Stomach (tissue), 9 donors: Measurements from ENCODE around the gene ATP4B. TPM values are rescaled to one million over a fixed set of nuclear protein-coding genes. Genes with fewer than 3 reads are reported as not detected.

Experiments
- DNase-seq, 2 donors: peaks; one replicate each; pipeline versions ENCODE4 v3.0.0 to v3.0.0-alpha.2; 2013 to 2019
- H3K27ac ChIP-seq, 5 donors: fragments of 200-600 bp in 4 of 5; sonication (generic) in 4 of 5; one replicate each; pipeline ENCODE4 v1.5.1; 2013 to 2019; ENCODE audit warnings: mild to moderate bottlenecking in 1 of 5, moderate library complexity in 1 of 5
- H3K27me3 ChIP-seq, 3 donors: fragments of 200-600 bp; sonication (generic); one replicate each; pipeline ENCODE4 v1.5.1; 2017 to 2019; ENCODE audit warnings: mixed run types in 1 of 3
- H3K36me3 ChIP-seq, 4 donors: fragments of 200-600 bp; sonication (generic); 1 replicate in 3 of 4; 2 replicates in 1 of 4; pipeline ENCODE4 v1.5.1; 2016 to 2019
- H3K4me1 ChIP-seq, 4 donors: fragments of 200-600 bp; sonication (generic); one replicate each; pipeline ENCODE4 v1.5.1; 2016 to 2019
- H3K4me3 ChIP-seq, 4 donors: fragments of 200-600 bp; sonication (generic) in 3 of 4; one replicate each; pipeline ENCODE4 v1.5.1; 2016 to 2019; ENCODE audit warnings: mild to moderate bottlenecking in 1 of 4
- H3K9me3 ChIP-seq, 4 donors: fragments of 200-600 bp; sonication (generic); one replicate each; pipeline ENCODE4 v1.5.1; 2016 to 2019
- EP300 ChIP-seq: sonication (generic); formaldehyde crosslinking; IDR thresholded peaks from one replicate; pipeline ENCODE4 v1.6.1; 2017; ENCODE audit warnings: antibody characterized with exemption
- POLR2A ChIP-seq, 4 donors: fragments of 450-650 bp; IDR thresholded peaks; one replicate each; pipeline ENCODE4 v1.6.1; 2016; ENCODE audit warnings: antibody characterized with exemption in 4 of 4, control low read depth in 2 of 4, mild to moderate bottlenecking in 1 of 4, moderate library complexity in 1 of 4
- POLR2AphosphoS5 ChIP-seq, 3 donors: sonication (generic); formaldehyde crosslinking; IDR thresholded peaks; one replicate each; pipeline ENCODE4 v1.6.1; 2016; ENCODE audit warnings: antibody characterized with exemption in 3 of 3
- WGBS, 5 donors: extraction: QIAGEN DNeasy Blood & Tissue Kit in 3 of 5; methylation state at CpG; one replicate each; pipeline versions ENCODE4 v1.1.5 to v1.1.7; 2013 to 2018; 5-methylcytosine and 5-hydroxymethylcytosine counted together
- intact Hi-C: fragments of 100-400 bp; cut with DNase I; formaldehyde crosslinking; loops from one replicate; pipeline ENCODE4 v1.15.1; 2023; ENCODE audit warnings: low total_unique reads
- polyA plus RNA-seq, 3 donors: library from polyadenylated mRNA; stranded (reverse); fragments of 200-250 nt; gene quantifications; one replicate each; pipeline ENCODE4 v1.2.3, GENCODE V29; 2013
- total RNA-seq, 5 donors: library from RNA; depleted of rRNA; stranded (reverse); fragments of >200 nt; gene quantifications; one replicate each; pipeline versions ENCODE4 v1.1.0 to v1.2.3, GENCODE V29; 2014 to 2016
- TF ChIP-seq, protein P1 (sequence below), 7 experiments: fragments of 450-650 bp in 4 of 7; fragments of 200-600 bp in 3 of 7; sonication (generic) in 3 of 7; IDR thresholded peaks; one replicate each; pipeline ENCODE4 v1.5.1; 2016 to 2019; ENCODE audit warnings: antibody characterized with exemption in 7 of 7, control low read depth in 2 of 7, mild to moderate bottlenecking in 1 of 7
- donor health status: healthy with polysubstance abuse.
- donor health status: Bipolar disorder and iron deficiency.
- donor health status: healthy.

ATP4B gene
- total and polyA plus RNA-seq, 8 donors, result 0.87 to 585 (median 278) TPM

DNA sequence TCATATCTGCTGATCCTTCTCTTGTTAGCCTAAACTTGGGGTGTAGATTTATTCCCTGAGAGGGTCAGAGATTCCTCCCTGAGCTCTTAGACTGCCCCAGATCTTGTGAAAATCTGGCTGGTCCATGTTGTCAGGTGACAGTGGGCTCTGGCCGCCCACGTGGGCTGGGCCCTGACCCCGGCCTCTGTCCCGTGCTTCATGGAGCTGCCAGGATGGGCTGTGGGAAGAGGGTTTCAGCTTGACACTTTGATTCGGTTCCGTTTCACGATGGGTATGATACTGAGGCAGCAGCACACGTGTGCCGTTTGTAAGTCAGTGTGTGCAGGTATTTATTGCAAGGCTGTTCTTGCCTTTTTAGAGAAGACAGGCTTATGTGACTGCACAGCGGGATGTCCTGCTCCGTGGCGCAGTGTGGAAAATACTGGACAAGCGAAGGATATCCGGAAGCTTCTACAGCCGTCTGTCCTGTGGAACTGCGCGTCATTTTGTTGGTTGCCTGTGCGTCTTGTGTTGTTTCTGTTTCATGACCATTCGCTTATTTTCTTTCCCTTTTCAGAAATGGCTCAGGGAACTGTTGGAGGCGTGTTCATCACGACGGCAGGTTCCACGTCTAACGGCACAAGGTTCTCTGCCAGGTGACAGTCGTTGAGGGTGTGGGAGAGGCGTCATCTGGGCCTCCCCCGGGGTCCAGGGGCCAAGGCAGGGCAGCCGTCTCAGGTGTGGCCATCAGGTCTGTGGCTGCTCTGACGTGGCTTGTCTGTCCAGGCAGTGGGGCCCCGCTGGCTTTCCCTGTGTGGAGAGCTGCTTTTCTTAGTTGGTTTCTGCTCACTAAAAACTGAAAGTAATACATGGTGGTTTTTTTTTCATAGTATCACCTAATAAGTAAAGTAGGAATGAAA lies 20.5 kb downstream of the ATP4B start:
- no peak overlapping the region for H3K27ac ChIP-seq
- H3K27me3 ChIP-seq, result no peaks in the 10 kb centered on the region
- H3K9me3 ChIP-seq, result no peaks in the 10 kb centered on the region
- intact Hi-C loops, result no loop called here
- no peak for DNase-seq
- 94 to 97% (median 95%) methylated on average over 28 to 30 of the region's 30 CpGs for WGBS, 5 donors
- H3K4me3 ChIP-seq, result no peak overlapping the region
- no peaks in the 10 kb centered on the region for H3K4me1 ChIP-seq
- TF ChIP-seq EP300 (no peak), POLR2AphosphoS5 (IDR thresholded peaks at IDR 0.05) (no peak), POLR2A (IDR thresholded peaks at IDR 0.05) (no peak)
- TF ChIP-seq, protein P1, sequence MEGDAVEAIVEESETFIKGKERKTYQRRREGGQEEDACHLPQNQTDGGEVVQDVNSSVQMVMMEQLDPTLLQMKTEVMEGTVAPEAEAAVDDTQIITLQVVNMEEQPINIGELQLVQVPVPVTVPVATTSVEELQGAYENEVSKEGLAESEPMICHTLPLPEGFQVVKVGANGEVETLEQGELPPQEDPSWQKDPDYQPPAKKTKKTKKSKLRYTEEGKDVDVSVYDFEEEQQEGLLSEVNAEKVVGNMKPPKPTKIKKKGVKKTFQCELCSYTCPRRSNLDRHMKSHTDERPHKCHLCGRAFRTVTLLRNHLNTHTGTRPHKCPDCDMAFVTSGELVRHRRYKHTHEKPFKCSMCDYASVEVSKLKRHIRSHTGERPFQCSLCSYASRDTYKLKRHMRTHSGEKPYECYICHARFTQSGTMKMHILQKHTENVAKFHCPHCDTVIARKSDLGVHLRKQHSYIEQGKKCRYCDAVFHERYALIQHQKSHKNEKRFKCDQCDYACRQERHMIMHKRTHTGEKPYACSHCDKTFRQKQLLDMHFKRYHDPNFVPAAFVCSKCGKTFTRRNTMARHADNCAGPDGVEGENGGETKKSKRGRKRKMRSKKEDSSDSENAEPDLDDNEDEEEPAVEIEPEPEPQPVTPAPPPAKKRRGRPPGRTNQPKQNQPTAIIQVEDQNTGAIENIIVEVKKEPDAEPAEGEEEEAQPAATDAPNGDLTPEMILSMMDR (IDR thresholded peaks at IDR 0.05), result no peak
- H3K36me3 ChIP-seq, result peaks cover 67 to 95% (median 88%) of the 10 kb centered on the region in 4 donors

DNA sequence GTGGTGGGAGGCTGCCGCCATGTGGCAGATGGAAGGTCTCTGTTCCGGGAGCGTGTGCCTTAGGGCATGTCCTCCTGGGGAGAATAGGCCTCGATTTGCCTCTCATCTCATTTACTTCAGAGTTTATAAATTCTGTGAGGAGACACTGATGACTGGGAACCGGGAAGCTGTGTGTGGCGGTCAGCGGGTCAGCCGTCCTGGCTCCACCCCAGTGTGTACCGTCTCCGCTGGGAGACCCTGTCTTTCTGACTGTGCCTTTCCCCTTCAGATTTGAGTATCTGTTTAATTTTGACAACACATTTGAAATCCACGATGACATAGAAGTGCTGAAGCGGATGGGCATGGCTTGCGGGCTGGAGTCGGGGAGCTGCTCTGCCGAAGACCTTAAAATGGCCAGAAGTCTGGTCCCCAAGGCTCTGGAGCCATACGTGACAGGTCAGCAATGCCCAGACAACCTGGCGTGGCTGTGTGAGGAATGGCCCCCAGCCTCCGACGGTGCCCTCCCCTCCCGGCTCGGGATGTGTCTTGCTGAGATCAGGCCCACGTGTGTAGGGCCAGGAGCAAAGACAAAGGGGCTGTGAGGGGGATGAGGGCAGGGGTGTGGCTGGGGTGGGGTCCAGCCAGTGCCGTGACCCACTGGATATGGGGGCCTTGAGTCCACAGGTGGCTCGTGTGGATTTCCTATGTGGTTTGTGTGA lies 21.6 kb downstream of the ATP4B start:
- peaks cover 67 to 98% (median 95%) of the 10 kb centered on the region in 4 donors for H3K36me3 ChIP-seq
- no peak for DNase-seq
- 93 to 96% (median 94%) methylated on average over 21 to 24 of the region's 24 CpGs for WGBS, 5 donors
- intact Hi-C loops, result no loop called here
- H3K9me3 ChIP-seq, result no peaks in the 10 kb centered on the region
- no peak for TF ChIP-seq EP300
- TF ChIP-seq POLR2AphosphoS5 (IDR thresholded peaks at IDR 0.05), result no peak
- H3K4me1 ChIP-seq, result no peaks in the 10 kb centered on the region
- no peak overlapping the region for H3K4me3 ChIP-seq
- no peaks in the 10 kb centered on the region for H3K27me3 ChIP-seq
- H3K27ac ChIP-seq, result no peak overlapping the region

DNA sequence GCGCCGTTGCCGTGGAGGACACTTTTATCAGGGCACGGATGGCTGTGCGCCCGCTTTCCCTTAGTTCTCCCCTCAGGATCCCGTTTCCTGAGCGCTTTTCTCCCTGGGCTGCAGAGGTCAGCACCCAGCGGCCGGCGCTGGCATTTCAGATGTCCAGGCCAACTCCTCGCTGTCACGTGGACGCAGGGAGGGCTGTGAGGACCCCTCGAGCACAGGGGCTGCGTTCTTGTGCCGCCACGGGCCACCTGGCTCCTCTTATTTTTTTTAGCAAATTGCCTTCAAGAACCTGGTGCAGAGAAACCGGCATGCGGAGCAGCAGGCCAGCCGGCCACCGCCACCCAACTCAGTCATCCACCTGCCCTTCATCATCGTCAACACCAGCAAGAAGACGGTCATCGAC lies 22.3 kb downstream of the ATP4B start:
- Histone ChIP-seq H3K36me3 (peaks cover 67 to 100% (median 100%) of the 10 kb centered on the region in 4 donors), H3K27ac (no peak overlapping the region), H3K9me3 (no peaks in the 10 kb centered on the region), H3K27me3 (no peaks in the 10 kb centered on the region), H3K4me1 (no peaks in the 10 kb centered on the region), H3K4me3 (no peak overlapping the region)
- intact Hi-C loops, result no loop called here
- no peak for DNase-seq
- TF ChIP-seq, protein P1 (IDR thresholded peaks at IDR 0.05), result no peak
- no peak for TF ChIP-seq EP300
- TF ChIP-seq POLR2AphosphoS5 (IDR thresholded peaks at IDR 0.05), result no peak
- no peak for TF ChIP-seq POLR2A (IDR thresholded peaks at IDR 0.05)
- 94 to 98% (median 96%) methylated on average over 25 of the region's 25 CpGs for WGBS, 5 donors

DNA sequence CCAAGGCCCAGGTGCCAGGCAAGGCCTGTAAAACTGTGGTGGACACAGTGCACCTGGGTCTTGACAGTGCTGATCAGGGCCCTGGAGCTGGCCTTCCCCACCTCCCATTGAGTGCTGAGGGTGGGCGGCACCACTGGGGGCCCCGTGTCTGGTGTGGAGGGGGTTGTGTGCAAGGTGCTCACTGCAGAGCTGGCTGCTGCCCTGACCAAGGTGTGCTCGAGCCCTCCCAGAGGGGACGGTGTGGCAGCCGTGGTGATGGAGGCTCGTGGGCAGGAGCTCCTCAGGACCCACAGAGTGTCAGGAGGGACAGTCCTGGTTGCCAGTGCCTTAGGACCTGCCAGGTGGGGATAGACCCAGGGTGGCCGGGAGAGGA lies 23.0 kb downstream of the ATP4B start:
- Histone ChIP-seq H3K4me3 (no peak overlapping the region), H3K27me3 (no peaks in the 10 kb centered on the region), H3K27ac (no peak overlapping the region), H3K4me1 (no peaks in the 10 kb centered on the region), H3K9me3 (no peaks in the 10 kb centered on the region), H3K36me3 (peaks cover 60 to 100% (median 99%) of the 10 kb centered on the region in 4 donors)
- intact Hi-C loops, result no loop called here
- TF ChIP-seq, protein P1 (IDR thresholded peaks at IDR 0.05), result no peak
- TF ChIP-seq POLR2AphosphoS5 (IDR thresholded peaks at IDR 0.05) (no peak), EP300 (no peak), POLR2A (IDR thresholded peaks at IDR 0.05) (no peak)
- no peak for DNase-seq
- 83 to 99% (median 96%) methylated on average over 2 to 7 of the region's 7 CpGs for WGBS, 5 donors
